K562 (cell line): ENCODE measurements around the gene CTTNBP2NL. TPM values are rescaled to one million over a fixed set of nuclear protein-coding genes. Genes with fewer than 3 reads are reported as not detected.

ENCODE experiments used
- CBX5 ChIP-seq: IDR thresholded peaks from 2 replicates; pipeline ENCODE4 v1.6.1; 2014; ENCODE audit warnings: low read depth, borderline replicate concordance
- CREB1 ChIP-seq, 2 experiments: sonication (generic) in 1 of 2; formaldehyde crosslinking in 1 of 2; IDR thresholded peaks; 2 replicates each; pipeline versions ENCODE4 v1.6.1 to v1.8.0; 2012 to 2022; ENCODE audit warnings: inconsistent platforms in 1 of 2, mild to moderate bottlenecking in 1 of 2, missing genetic modification reagents in 1 of 2, moderate library complexity in 1 of 2
- DMBX1 ChIP-seq: fragments of 250-450 bp; sonication (Bioruptor Pico); IDR thresholded peaks from 2 replicates; pipeline ENCODE4 v1.8.0; 2022; ENCODE audit warnings: inconsistent platforms, mild to moderate bottlenecking, moderate library complexity, borderline replicate concordance
- GABPB2 ChIP-seq: fragments of 250-450 bp; sonication (Bioruptor Pico); conservative IDR thresholded peaks from 2 replicates; pipeline ENCODE4 v1.5.1; 2021; ENCODE audit warnings: mild to moderate bottlenecking
- GTF2A2 ChIP-seq: IDR thresholded peaks from 2 replicates; pipeline ENCODE4 v1.6.1; 2016; ENCODE audit warnings: mild to moderate bottlenecking, missing genetic modification characterization, missing compliant biosample characterization
- KLF1 ChIP-seq: fragments of 450-650 bp; IDR thresholded peaks from 2 replicates; pipeline ENCODE4 v1.6.1; 2016; ENCODE audit warnings: missing genetic modification characterization, missing compliant biosample characterization
- NCOA2 ChIP-seq, 2 experiments: fragments of 450-650 bp; IDR thresholded peaks; 2 replicates each; pipeline ENCODE4 v1.6.1; 2018; ENCODE audit warnings: mild to moderate bottlenecking in 2 of 2, moderate library complexity in 1 of 2; ENCODE audit not compliant: partially characterized antibody in 2 of 2
- NEUROD1 ChIP-seq: fragments of 150-350 bp; IDR thresholded peaks from 2 replicates; pipeline ENCODE4 v1.6.1; 2014; ENCODE audit warnings: borderline replicate concordance, low read length, low read depth; ENCODE audit not compliant: partially characterized antibody
- NFIX ChIP-seq: fragments of 250-450 bp; sonication (Bioruptor Pico); IDR thresholded peaks from 2 replicates; pipeline ENCODE4 v1.4.0; 2020; ENCODE audit warnings: low read depth, mild to moderate bottlenecking, moderate library complexity
- PHTF2 ChIP-seq: fragments of 250-450 bp; sonication (Bioruptor Pico); IDR thresholded peaks from 2 replicates; pipeline ENCODE4 v1.5.0; 2021; ENCODE audit warnings: mild to moderate bottlenecking
- POLR2A ChIP-seq: fragments of 450-650 bp; conservative IDR thresholded peaks from 2 replicates; pipeline ENCODE4 v1.6.1; 2016
- ZNF589 ChIP-seq: fragments of 200-800 bp; sonication (Bioruptor generic); IDR thresholded peaks from 2 replicates; pipeline ENCODE4 v1.6.1; 2016; ENCODE audit warnings: low read depth, missing genetic modification characterization, missing compliant biosample characterization
- ZNF717 ChIP-seq: fragments of 250-450 bp; sonication (Bioruptor Pico); IDR thresholded peaks from 2 replicates; pipeline ENCODE4 v1.5.0; 2021
- polyA plus RNA-seq, 8 experiments: library from polyadenylated mRNA; depleted of rRNA in 4 of 8; stranded (reverse) in 5 of 8; unstranded in 3 of 8; fragments of >200 nt; fragmentation: Nextera tagmentation in 2 of 8; fragmentation: Illumina TruSeq in 1 of 8; extraction: Ambion mirVana in 2 of 8; extraction: Trizol in 1 of 8; gene quantifications; 2 replicates each; pipeline versions ENCODE4 v1.2.1 to v1.2.3, GENCODE V29; 2011 to 2014; ENCODE audit warnings: inconsistent platforms in 1 of 8, missing spikeins in 1 of 8
- total RNA-seq, 7 experiments: library from RNA; depleted of rRNA in 6 of 7; stranded (reverse); fragments of >200 nt in 6 of 7; fragmentation: Illumina TruSeq in 2 of 7; extraction: Trizol in 2 of 7; gene quantifications; 2 replicates each; pipeline versions ENCODE4 v1.2.1 to v1.2.3, GENCODE V29; 2011 to 2021; ENCODE audit warnings: low replicate concordance in 1 of 7
- TF ChIP-seq, protein P1 (sequence below), 2 experiments: fragments of 450-650 bp; formaldehyde crosslinking in 1 of 2; IDR thresholded peaks; 2 replicates each; pipeline versions ENCODE4 v1.4.0 to v1.6.1; 2014 to 2020; ENCODE audit warnings: mild to moderate bottlenecking in 2 of 2, borderline replicate concordance in 1 of 2, low read depth in 1 of 2
- TF ChIP-seq, protein P2 (sequence below): sonication (generic); formaldehyde crosslinking; IDR thresholded peaks from 2 replicates; pipeline ENCODE4 v1.8.0; 2023; ENCODE audit warnings: mild to moderate bottlenecking, missing genetic modification reagents
- TF ChIP-seq, protein P3 (sequence below): IDR thresholded peaks from 2 replicates; pipeline ENCODE4 v1.6.1; 2016; ENCODE audit warnings: missing genetic modification characterization, missing compliant biosample characterization

Gene CTTNBP2NL
- total and polyA plus RNA-seq, 9 of the 15 experiments (the other 6 are each of a cell fraction or from before 2014, with no cell fraction given), result 0.27 to 1.4 (median 0.62) TPM

DNA sequence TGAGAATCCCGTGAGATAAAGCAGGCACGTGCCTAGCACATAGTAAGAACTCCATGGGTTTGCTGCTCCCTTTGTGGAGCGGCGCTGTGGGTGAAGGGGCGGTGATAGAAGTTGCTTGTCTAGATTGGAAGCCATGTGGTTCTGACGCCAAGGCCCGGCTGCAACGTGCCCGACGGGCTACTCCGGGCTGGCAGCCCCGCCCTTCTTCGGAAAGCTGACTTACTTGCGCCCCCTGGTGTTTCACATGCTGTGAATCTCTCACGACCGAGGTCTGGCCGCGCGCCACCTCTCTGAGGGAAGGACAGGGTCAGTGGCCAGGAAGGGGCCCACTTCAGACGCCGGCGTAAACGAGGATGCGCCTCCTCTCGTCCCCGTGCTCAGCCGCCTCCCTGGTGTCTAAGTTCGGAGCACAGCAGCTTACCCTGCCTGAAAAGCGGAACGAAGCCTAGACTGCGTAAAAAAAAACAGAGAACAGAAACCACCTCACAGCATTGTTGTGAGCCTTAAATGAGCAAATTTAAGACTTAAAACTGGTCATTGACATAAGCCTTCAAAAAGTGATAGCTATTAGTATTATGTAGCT lies 70.2 kb downstream of the CTTNBP2NL start (continued):
- no peak for TF ChIP-seq POLR2A
- no peak for TF ChIP-seq GTF2A2 (tag)
- TF ChIP-seq CREB1 (IDR thresholded peaks at IDR 0.05), result peak; percentile 42; the same call in 1 of the 2 replicates
- TF ChIP-seq CREB1 (CRISPR knock-in tag; IDR thresholded peaks at IDR 0.05), result peak; percentile 50
- peak; percentile 52; the same call in 1 of the 2 replicates for TF ChIP-seq ZNF589 (CRISPR knock-in tag)
- TF ChIP-seq, protein P1, sequence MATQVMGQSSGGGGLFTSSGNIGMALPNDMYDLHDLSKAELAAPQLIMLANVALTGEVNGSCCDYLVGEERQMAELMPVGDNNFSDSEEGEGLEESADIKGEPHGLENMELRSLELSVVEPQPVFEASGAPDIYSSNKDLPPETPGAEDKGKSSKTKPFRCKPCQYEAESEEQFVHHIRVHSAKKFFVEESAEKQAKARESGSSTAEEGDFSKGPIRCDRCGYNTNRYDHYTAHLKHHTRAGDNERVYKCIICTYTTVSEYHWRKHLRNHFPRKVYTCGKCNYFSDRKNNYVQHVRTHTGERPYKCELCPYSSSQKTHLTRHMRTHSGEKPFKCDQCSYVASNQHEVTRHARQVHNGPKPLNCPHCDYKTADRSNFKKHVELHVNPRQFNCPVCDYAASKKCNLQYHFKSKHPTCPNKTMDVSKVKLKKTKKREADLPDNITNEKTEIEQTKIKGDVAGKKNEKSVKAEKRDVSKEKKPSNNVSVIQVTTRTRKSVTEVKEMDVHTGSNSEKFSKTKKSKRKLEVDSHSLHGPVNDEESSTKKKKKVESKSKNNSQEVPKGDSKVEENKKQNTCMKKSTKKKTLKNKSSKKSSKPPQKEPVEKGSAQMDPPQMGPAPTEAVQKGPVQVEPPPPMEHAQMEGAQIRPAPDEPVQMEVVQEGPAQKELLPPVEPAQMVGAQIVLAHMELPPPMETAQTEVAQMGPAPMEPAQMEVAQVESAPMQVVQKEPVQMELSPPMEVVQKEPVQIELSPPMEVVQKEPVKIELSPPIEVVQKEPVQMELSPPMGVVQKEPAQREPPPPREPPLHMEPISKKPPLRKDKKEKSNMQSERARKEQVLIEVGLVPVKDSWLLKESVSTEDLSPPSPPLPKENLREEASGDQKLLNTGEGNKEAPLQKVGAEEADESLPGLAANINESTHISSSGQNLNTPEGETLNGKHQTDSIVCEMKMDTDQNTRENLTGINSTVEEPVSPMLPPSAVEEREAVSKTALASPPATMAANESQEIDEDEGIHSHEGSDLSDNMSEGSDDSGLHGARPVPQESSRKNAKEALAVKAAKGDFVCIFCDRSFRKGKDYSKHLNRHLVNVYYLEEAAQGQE (IDR thresholded peaks at IDR 0.05; ENCODE audit: borderline replicate concordance), result peak; percentile 92
- TF ChIP-seq, protein P1 (CRISPR knock-in tag; IDR thresholded peaks at IDR 0.05; ENCODE audit: low read depth), result no peak
- TF ChIP-seq, protein P2, sequence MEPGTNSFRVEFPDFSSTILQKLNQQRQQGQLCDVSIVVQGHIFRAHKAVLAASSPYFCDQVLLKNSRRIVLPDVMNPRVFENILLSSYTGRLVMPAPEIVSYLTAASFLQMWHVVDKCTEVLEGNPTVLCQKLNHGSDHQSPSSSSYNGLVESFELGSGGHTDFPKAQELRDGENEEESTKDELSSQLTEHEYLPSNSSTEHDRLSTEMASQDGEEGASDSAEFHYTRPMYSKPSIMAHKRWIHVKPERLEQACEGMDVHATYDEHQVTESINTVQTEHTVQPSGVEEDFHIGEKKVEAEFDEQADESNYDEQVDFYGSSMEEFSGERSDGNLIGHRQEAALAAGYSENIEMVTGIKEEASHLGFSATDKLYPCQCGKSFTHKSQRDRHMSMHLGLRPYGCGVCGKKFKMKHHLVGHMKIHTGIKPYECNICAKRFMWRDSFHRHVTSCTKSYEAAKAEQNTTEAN, result peak; percentile 72; the same call in 1 of the 2 replicates
- TF ChIP-seq DMBX1 (CRISPR knock-in tag), result 0 out of 2 replicates have a peak, but pooled peaks have one; percentile 53
- TF ChIP-seq NFIX (CRISPR knock-in tag), result no peak
- TF ChIP-seq, protein P3, sequence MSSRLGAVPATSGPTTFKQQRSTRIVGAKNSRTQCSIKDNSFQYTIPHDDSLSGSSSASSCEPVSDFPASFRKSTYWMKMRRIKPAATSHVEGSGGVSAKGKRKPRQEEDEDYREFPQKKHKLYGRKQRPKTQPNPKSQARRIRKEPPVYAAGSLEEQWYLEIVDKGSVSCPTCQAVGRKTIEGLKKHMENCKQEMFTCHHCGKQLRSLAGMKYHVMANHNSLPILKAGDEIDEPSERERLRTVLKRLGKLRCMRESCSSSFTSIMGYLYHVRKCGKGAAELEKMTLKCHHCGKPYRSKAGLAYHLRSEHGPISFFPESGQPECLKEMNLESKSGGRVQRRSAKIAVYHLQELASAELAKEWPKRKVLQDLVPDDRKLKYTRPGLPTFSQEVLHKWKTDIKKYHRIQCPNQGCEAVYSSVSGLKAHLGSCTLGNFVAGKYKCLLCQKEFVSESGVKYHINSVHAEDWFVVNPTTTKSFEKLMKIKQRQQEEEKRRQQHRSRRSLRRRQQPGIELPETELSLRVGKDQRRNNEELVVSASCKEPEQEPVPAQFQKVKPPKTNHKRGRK (tag), result no peak
- TF ChIP-seq KLF1 (tag), result peak; percentile 90
- TF ChIP-seq GABPB2 (CRISPR knock-in tag), result peak; percentile 73; the same call in 1 of the 2 replicates
- no peak for TF ChIP-seq PHTF2
- TF ChIP-seq NEUROD1, result peak; percentile 46
- TF ChIP-seq ZNF717 (CRISPR knock-in tag), result no peak
- TF ChIP-seq CBX5, result peak; percentile 52; the same call in 1 of the 2 replicates
- TF ChIP-seq NCOA2 (IDR thresholded peaks at IDR 0.05; ENCODE audit: partially characterized antibody in 2 of 2), result no peak
